Lower leg skin (tissue), 4 donors: Measurements from ENCODE around the gene ABAT. TPM values are rescaled to one million over a fixed set of nuclear protein-coding genes. Genes with fewer than 3 reads are reported as not detected.

Experiments
- DNase-seq, 2 donors: peaks; one replicate each; pipeline ENCODE4 v3.0.0-alpha.2; 2019; ENCODE audit warnings: low spot score in 2 of 2
- H3K4me3 ChIP-seq: fragments of 200-600 bp; sonication (generic); 2 replicates; pipeline ENCODE4 v1.5.1; 2017; ENCODE audit warnings: mild to moderate bottlenecking, low read depth; ENCODE audit not compliant: poor library complexity, severe bottlenecking
- POLR2A ChIP-seq, 2 donors: fragments of 450-650 bp; IDR thresholded peaks; one replicate each; pipeline ENCODE4 v1.6.1; 2016 to 2017; ENCODE audit warnings: antibody characterized with exemption in 2 of 2, mild to moderate bottlenecking in 1 of 2, moderate library complexity in 1 of 2
- WGBS, 2 donors: methylation state at CpG; one replicate each; pipeline ENCODE4 v1.1.5; 2018; 5-methylcytosine and 5-hydroxymethylcytosine counted together
- intact Hi-C: fragments of 100-400 bp; cut with DNase I; formaldehyde crosslinking; loops from one replicate; pipeline ENCODE4 v1.15.0; 2023; ENCODE audit warnings: low total_unique reads
- total RNA-seq, 4 donors: library from RNA; depleted of rRNA; stranded (reverse); fragments of >200 nt; gene quantifications; one replicate each; pipeline ENCODE4 v1.1.0, GENCODE V29; 2016
- TF ChIP-seq, protein P1 (sequence below), 3 donors: fragments of 450-650 bp; IDR thresholded peaks; one replicate each; pipeline ENCODE4 v1.5.1; 2016; ENCODE audit warnings: antibody characterized with exemption in 3 of 3, mild to moderate bottlenecking in 3 of 3, moderate library complexity in 2 of 3

The ABAT gene
- total RNA-seq, 4 donors from 2014 or later, result 1.5 to 5.1 (median 2.6) TPM

DNA sequence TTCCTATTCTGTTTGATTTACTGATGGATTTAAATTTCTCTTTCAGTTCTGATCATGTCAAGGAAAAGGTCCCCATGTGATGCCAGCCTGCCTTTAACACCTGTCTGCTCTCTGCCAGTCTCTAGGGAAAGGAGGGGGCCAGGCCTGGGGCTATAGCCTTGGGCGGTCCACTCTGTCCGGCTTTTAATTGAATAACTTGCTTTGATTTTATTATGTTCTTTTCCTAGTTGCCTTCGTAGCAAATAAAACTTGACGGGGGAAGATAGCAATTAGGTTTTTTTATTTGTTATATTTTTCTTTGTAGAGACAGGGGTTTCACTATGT lies 47.6 kb downstream of the ABAT start:
- no peak overlapping the region for H3K4me3 ChIP-seq
- DNase-seq, result no peak
- TF ChIP-seq POLR2A (IDR thresholded peaks at IDR 0.05), result no peak
- TF ChIP-seq, protein P1, sequence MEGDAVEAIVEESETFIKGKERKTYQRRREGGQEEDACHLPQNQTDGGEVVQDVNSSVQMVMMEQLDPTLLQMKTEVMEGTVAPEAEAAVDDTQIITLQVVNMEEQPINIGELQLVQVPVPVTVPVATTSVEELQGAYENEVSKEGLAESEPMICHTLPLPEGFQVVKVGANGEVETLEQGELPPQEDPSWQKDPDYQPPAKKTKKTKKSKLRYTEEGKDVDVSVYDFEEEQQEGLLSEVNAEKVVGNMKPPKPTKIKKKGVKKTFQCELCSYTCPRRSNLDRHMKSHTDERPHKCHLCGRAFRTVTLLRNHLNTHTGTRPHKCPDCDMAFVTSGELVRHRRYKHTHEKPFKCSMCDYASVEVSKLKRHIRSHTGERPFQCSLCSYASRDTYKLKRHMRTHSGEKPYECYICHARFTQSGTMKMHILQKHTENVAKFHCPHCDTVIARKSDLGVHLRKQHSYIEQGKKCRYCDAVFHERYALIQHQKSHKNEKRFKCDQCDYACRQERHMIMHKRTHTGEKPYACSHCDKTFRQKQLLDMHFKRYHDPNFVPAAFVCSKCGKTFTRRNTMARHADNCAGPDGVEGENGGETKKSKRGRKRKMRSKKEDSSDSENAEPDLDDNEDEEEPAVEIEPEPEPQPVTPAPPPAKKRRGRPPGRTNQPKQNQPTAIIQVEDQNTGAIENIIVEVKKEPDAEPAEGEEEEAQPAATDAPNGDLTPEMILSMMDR (IDR thresholded peaks at IDR 0.05), result no peak
- WGBS, 2 donors, result 79 to 91% methylated on average over 4 of the region's 4 CpGs
- intact Hi-C loops, result no loop called here

DNA sequence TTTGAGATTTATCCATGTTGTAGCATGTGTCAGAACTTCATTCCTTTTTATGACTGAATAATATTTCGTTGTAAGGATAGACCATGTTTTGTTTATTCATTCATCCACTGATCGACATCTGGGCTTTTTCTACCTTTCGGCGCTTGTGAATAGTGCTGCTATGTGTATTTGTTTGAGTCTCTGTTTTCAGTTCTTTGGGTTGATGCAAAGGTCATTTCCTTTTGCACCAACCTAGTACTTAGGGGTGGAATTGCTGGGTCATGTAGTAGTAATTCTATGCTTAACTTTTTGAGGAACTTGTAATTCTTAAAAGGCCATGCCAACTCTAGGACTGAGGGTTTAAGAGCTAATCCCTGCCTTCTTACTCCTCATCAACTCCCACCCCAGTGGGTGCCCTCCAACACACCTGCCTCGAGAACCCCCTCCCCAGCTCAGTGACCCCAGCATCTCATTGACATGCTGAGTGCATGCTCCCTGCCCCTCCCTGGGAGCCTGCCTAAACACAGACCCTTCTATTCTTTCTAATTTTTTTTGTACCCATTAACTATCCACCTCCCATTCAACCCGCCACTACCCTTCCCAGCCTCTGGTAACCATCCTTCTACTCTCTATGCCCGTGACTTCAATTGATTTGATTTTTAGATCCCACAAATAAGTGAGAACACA lies 51.2 kb downstream of the ABAT start:
- 87 to 94% methylated on average over 6 of the region's 7 CpGs for WGBS, 2 donors
- intact Hi-C loops, result no loop called here
- H3K4me3 ChIP-seq, result no peak overlapping the region
- DNase-seq, result no peak
- TF ChIP-seq POLR2A (IDR thresholded peaks at IDR 0.05), result no peak
- TF ChIP-seq, protein P1 (IDR thresholded peaks at IDR 0.05), result no peak

DNA sequence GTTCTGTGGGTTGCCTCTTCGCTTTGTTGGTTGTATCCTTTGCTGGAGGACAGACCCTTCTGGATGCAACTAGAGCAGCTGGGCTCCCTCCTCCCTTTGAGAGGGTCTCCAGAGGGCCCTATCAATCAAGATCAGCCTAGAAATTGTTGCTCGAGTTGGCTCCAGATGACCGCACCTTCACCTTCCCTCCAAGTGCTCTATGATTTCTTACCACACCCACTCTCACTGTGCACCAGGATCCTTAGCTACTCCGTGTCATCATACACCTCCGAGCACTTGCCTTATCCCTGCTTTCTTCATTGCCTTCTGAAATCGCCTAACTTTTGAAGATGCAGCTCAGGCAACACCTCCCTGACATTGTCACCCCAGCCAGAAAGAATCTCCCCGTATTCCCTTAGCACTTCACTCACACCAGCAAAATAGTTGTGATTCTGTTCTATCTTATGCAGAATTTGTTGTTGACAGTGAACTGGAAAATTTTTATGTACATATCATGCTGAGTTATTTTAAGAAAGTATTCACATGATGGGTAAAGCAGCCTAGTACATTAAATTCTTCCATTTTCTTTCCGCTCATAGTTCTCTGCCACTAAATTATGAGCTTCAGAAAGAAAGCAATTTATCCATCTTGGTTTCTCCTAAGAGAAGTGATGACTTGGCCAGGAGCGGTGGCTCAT lies 52.9 kb downstream of the ABAT start:
- TF ChIP-seq, protein P1 (IDR thresholded peaks at IDR 0.05), result no peak
- no peak for TF ChIP-seq POLR2A (IDR thresholded peaks at IDR 0.05)
- DNase-seq, result no peak
- 87% methylated on average over 9 of the region's 9 CpGs for WGBS, 2 donors
- intact Hi-C loops, result no loop called here
- H3K4me3 ChIP-seq, result no peak overlapping the region

DNA sequence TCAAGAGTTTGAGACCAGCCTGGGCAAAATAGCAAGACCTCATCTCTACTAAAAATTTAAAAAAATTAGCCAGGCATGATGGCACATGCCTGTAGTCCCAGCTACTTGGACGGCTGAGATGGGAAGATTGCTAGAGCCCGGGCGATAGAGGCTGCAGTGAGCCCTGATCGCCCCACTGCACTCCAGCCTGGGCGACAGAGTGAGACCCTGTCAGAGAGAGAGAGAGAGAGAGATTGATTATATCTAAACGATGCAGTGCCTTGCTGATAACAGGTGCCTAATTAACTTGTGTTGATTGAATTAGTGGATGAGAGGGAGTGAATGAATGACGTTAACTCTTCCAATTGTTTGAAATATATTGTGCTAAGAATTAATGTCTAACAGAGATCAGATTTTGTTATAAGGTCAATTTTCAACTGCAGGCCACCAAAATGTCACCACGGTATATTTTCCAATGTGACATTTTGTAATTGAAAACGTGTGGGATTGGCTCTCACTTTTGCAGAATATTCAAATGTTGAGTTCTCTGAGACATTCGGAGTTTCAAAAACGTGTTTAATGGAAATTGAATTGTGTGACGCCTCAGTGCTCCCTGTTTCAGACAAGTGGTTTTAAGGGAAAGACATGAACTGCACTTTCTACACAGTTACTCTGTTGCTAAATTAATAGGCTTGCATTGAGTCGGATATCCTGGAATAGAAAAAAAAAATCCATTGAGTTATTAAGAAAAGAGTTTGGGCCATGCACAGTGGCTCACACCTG lies 53.6 kb downstream of the ABAT start:
- WGBS, 2 donors, result 71% methylated on average over 13 of the region's 13 CpGs
- intact Hi-C loops, result no loop called here
- TF ChIP-seq POLR2A (IDR thresholded peaks at IDR 0.05), result no peak
- TF ChIP-seq, protein P1 (IDR thresholded peaks at IDR 0.05), result no peak
- no peak overlapping the region for H3K4me3 ChIP-seq
- DNase-seq, result no peak

DNA sequence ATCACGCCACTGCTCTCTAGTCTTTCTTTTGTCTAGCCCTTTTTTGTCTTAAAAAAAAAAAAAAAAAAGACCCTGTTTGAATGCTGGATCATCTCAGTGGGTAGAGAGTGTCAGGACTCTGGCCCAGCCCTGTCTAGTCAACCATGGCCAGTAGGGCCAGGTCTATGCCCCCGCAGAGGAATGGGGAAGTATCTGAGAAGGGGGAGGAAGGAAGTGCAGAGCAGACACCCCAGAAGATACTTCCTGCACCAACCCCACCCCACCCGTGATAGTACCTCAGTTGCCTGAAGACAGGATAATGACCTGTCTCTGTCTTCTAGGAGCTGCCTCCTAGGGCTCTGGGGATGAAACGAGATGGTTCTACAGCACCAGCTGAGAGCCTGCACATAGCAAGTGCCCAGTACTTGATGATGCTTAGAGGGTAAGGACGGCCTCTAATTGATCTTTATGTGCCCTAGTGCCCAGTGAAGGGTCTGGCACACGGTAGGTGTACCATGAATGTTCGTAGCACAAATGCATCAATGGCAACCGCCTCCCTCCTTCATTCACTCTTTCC lies 55.4 kb downstream of the ABAT start:
- intact Hi-C loops, result no loop called here
- DNase-seq, result no peak
- WGBS, 2 donors, result 54 to 74% methylated on average over 8 of the region's 8 CpGs
- no peak overlapping the region for H3K4me3 ChIP-seq
- TF ChIP-seq, protein P1 (IDR thresholded peaks at IDR 0.05), result no peak
- TF ChIP-seq POLR2A (IDR thresholded peaks at IDR 0.05), result no peak
